Endothelial cell of umbilical vein (primary cell): ENCODE measurements around the gene OXSR1. TPM values are rescaled to one million over a fixed set of nuclear protein-coding genes. Genes with fewer than 3 reads are reported as not detected.

Experiments used
- BruUV-seq: library from RNA; stranded (reverse); fragments of 400-500 nt; replicated peaks from 2 replicates; lab custom pipeline; 2021; lab: Mats Ljungman, UMichigan
- CTCF ChIA-PET: fragments of 300-600, 350-600 bp; sonication (Branson Sonifier 250); formaldehyde crosslinking; loops from one replicate; lab custom pipeline; 2021; ENCODE audit warnings: antibody characterized with exemption, inconsistent platforms; lab: Charles Lee
- POLR2A ChIA-PET: fragments of 300-600, 350-600 bp; sonication (Branson Sonifier 250); formaldehyde crosslinking; loops from one replicate; lab custom pipeline; 2021; ENCODE audit warnings: antibody characterized with exemption, inconsistent platforms; lab: Charles Lee
- DNase-seq: peaks from one replicate; pipeline ENCODE4 v3.0.0-alpha.2; 2011; ENCODE audit warnings: low read depth, low spot score
- FAIRE-seq: peaks from 2 replicates; lab custom pipeline; 2011; peaks lifted over from hg19 to GRCh38; lab: Jason Lieb, UNC
- H2AFZ ChIP-seq: 2 replicates; pipeline ENCODE4 v1.6.0; 2012; ENCODE audit warnings: low read depth, low read length, control low read depth, inconsistent platforms
- H3K27ac ChIP-seq: 2 replicates; pipeline ENCODE4 v1.5.1; 2011; ENCODE audit warnings: low read depth, mild to moderate bottlenecking, control low read depth, low read length, moderate library complexity; ENCODE audit not compliant: insufficient read depth
- H3K27me3 ChIP-seq, 2 experiments: 2 replicates each; pipeline versions ENCODE4 v1.6.0 to v1.6.1; 2011; ENCODE audit warnings: low read length in 2 of 2, mixed read lengths in 1 of 2; ENCODE audit not compliant: control insufficient read depth in 2 of 2, insufficient read depth in 2 of 2
- H3K36me3 ChIP-seq, 2 experiments: 2 replicates in 1 of 2; 3 replicates in 1 of 2; pipeline ENCODE4 v1.5.1; 2011; ENCODE audit warnings: low read length in 2 of 2, mild to moderate bottlenecking in 1 of 2, moderate library complexity in 1 of 2; ENCODE audit not compliant: control insufficient read depth in 2 of 2, insufficient read depth in 2 of 2; ENCODE audit errors: extremely low read depth in 1 of 2
- H3K4me1 ChIP-seq: 3 replicates; pipeline ENCODE4 v1.5.1; 2011; ENCODE audit warnings: mild to moderate bottlenecking, low read length; ENCODE audit not compliant: control insufficient read depth, insufficient read depth; ENCODE audit errors: extremely low read depth
- H3K4me2 ChIP-seq: 2 replicates; pipeline ENCODE4 v1.6.1; 2011; ENCODE audit warnings: low read length, control low read depth, mixed read lengths; ENCODE audit not compliant: insufficient read depth
- H3K4me3 ChIP-seq, 3 experiments: fragments of 200-600 bp in 1 of 3; sonication (generic), shearing (Covaris generic) in 1 of 3; replicated peaks in 1 of 3; 2 replicates each; pipeline ENCODE4 v1.5.1; 2011 to 2016; ENCODE audit warnings: control low read depth in 3 of 3, low read length in 3 of 3, mild to moderate bottlenecking in 2 of 3, inconsistent platforms in 1 of 3, low read depth in 1 of 3, moderate library complexity in 1 of 3; ENCODE audit not compliant: insufficient read depth in 1 of 3
- H3K79me2 ChIP-seq: 2 replicates; pipeline ENCODE4 v1.6.0; 2012; ENCODE audit warnings: low read length, inconsistent platforms; ENCODE audit not compliant: control insufficient read depth, insufficient read depth
- H3K9ac ChIP-seq: replicated peaks from 2 replicates; pipeline ENCODE3; 2011; ENCODE audit warnings: low read length, control low read depth; ENCODE audit not compliant: insufficient read depth; ENCODE audit errors: extremely low read depth
- H3K9me1 ChIP-seq: replicated peaks from 3 replicates; pipeline ENCODE4 v1.6.0; 2011; ENCODE audit warnings: mild to moderate bottlenecking, low read length; ENCODE audit not compliant: control insufficient read depth, insufficient read depth; ENCODE audit errors: extremely low read depth
- H3K9me3 ChIP-seq: replicated peaks from 2 replicates; pipeline ENCODE4 v1.5.1; 2012; ENCODE audit warnings: low read length, inconsistent platforms; ENCODE audit not compliant: control insufficient read depth, insufficient read depth
- H4K20me1 ChIP-seq: replicated peaks from 2 replicates; pipeline ENCODE3; 2011; ENCODE audit warnings: mild to moderate bottlenecking, low read length; ENCODE audit not compliant: control insufficient read depth, insufficient read depth; ENCODE audit errors: extremely low read depth
- FOS ChIP-seq: IDR thresholded peaks from 2 replicates; pipeline ENCODE4 v1.6.1; 2011; ENCODE audit warnings: mild to moderate bottlenecking, low read length, moderate library complexity, borderline replicate concordance; ENCODE audit not compliant: insufficient read depth
- GATA2 ChIP-seq: IDR thresholded peaks from 2 replicates; pipeline ENCODE4 v1.7.0; 2011; ENCODE audit warnings: low read depth, mild to moderate bottlenecking, moderate library complexity, mixed read lengths, low read length; ENCODE audit not compliant: insufficient read length, insufficient read depth
- MAX ChIP-seq: IDR thresholded peaks from 2 replicates; pipeline ENCODE4 v1.6.1; 2011; ENCODE audit not compliant: insufficient read depth, insufficient read length
- POLR2A ChIP-seq: IDR thresholded peaks from 2 replicates; pipeline ENCODE4 v1.6.1; 2012; ENCODE audit warnings: low read depth, mild to moderate bottlenecking, control low read depth, low read length
- dilution Hi-C: fragments of 300-500 bp; cut with MboI; formaldehyde crosslinking; loops from one replicate; pipeline ENCODE4 v1.15.0; 2019; ENCODE audit warnings: low sequenced_read_pairs; ENCODE audit not compliant: extremely low pct_ligation_motif_present
- intact Hi-C: fragments of 100-400 bp; cut with micrococcal nuclease; formaldehyde crosslinking; loops from one replicate; pipeline ENCODE4 v1.10.0; 2022
- polyA plus RNA-seq, 4 experiments: library from polyadenylated mRNA; depleted of rRNA in 3 of 4; stranded (reverse) in 3 of 4; unstranded in 1 of 4; fragments of >200 nt; gene quantifications; 2 replicates each; pipeline versions ENCODE4 v1.2.1 to v1.2.3, GENCODE V29; 2011 to 2012; ENCODE audit warnings: missing spikeins in 1 of 4
- total RNA-seq: library from RNA; stranded (reverse); gene quantifications from 2 replicates; pipeline ENCODE4 v1.2.3, GENCODE V29; 2021

Gene OXSR1
- total and polyA plus RNA-seq, 2 donors (not counting 3 experiments of a cell fraction or from before 2014, with no cell fraction given), result 15.1 to 32.9 TPM

DNA sequence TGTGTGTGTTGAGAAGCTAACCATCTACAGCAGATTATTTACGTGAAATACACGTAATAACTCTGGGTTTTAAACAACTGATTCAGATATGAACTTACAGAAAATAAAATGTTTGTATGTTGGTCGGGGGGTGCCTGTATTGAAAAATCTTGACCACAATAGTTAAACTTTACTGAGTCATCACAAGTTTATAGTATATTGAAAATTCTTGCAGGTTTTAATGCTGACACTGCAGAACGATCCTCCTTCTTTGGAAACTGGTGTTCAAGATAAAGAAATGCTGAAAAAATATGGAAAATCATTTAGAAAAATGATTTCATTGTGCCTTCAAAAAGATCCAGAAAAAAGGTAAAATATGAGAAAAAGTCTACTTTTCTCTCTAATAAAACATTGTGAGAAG lies 59.0 kb downstream of the OXSR1 start:
- Histone ChIP-seq H3K27ac (no peak overlapping the region), H3K4me3 (no peak overlapping the region), H3K4me1 (peaks cover 9% of the 10 kb centered on the region), H3K27me3 (no peaks in the 10 kb centered on the region), H3K79me2 (no peaks in the 10 kb centered on the region), H3K9me1 (no peaks in the 10 kb centered on the region), H3K9me3 (no peaks in the 10 kb centered on the region), H3K4me2 (no peak overlapping the region), H2AFZ (no peak overlapping the region), H3K9ac (no peak overlapping the region), H3K36me3 (peaks cover 4 to 6% of the 10 kb centered on the region in 2 experiments), H4K20me1 (no peaks in the 10 kb centered on the region)
- CTCF ChIA-PET, result no interaction called here
- intact Hi-C loops, result no loop called here
- no peak for DNase-seq
- FAIRE-seq, result no peak
- TF ChIP-seq MAX, result no peak
- TF ChIP-seq GATA2, result no peak
- no TSS peak for BruUV-seq
- POLR2A ChIA-PET, result no interaction called here
- dilution Hi-C loops, result no loop called here

- no peaks in the 10 kb centered on the region for H3K9me3 ChIP-seq
- no peak overlapping the region for H3K4me2 ChIP-seq
- H2AFZ ChIP-seq, result no peak overlapping the region
- H3K79me2 ChIP-seq, result no peaks in the 10 kb centered on the region
- no TSS peak for BruUV-seq
- no peak for TF ChIP-seq GATA2
- TF ChIP-seq FOS, result peak; percentile 26
- no peak for TF ChIP-seq POLR2A
- FAIRE-seq, result no peak
- H3K27me3 ChIP-seq, result no peaks in the 10 kb centered on the region
- H3K4me1 ChIP-seq, result peaks cover 9% of the 10 kb centered on the region
- dilution Hi-C loops, result no loop called here
- H4K20me1 ChIP-seq, result no peaks in the 10 kb centered on the region
- H3K9me1 ChIP-seq, result no peaks in the 10 kb centered on the region
- CTCF ChIA-PET, result interaction anchor here (1.0 to 1.7 kb wide), 4 partner anchors 9 to 90 kb away, joined by 3 to 4 read pairs (median 3); partner anchors contain the start of gene ACAA1
- H3K27ac ChIP-seq, result no peak overlapping the region
- no peak overlapping the region for H3K4me3 ChIP-seq
- H3K9ac ChIP-seq, result no peak overlapping the region
- peaks cover 4 to 6% of the 10 kb centered on the region in 2 experiments for H3K36me3 ChIP-seq
- intact Hi-C loops, result no loop called here
- DNase-seq, result peak; percentile 6
- POLR2A ChIA-PET, result no interaction called here
These were observed 60.9 kb downstream of the OXSR1 start for GRCh38 chr3:38226273-38226672.
